ENCODE data around the gene ZGLP1. TPM values are rescaled to one million over a fixed set of nuclear protein-coding genes. Genes with fewer than 3 reads are reported as not detected.

Gene ZGLP1
- polyA plus RNA-seq, 1 experiment: 0.62 TPM

DNA sequence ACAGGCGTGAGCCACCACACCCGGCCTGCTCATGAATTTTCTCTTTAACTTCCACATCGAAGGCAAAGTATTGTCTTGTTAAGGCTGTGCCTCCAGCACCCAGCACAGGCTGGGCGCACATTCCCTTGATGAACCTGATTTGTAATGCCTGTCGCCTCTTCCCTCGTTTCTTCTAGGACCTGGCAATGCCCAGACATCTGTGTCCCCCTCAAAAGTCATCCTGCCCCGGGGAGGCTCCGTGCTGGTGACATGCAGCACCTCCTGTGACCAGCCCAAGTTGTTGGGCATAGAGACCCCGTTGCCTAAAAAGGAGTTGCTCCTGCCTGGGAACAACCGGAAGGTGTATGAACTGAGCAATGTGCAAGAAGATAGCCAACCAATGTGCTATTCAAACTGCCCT, 35.0 kb downstream of the ZGLP1 start:
- TF ChIP-seq, protein P1, sequence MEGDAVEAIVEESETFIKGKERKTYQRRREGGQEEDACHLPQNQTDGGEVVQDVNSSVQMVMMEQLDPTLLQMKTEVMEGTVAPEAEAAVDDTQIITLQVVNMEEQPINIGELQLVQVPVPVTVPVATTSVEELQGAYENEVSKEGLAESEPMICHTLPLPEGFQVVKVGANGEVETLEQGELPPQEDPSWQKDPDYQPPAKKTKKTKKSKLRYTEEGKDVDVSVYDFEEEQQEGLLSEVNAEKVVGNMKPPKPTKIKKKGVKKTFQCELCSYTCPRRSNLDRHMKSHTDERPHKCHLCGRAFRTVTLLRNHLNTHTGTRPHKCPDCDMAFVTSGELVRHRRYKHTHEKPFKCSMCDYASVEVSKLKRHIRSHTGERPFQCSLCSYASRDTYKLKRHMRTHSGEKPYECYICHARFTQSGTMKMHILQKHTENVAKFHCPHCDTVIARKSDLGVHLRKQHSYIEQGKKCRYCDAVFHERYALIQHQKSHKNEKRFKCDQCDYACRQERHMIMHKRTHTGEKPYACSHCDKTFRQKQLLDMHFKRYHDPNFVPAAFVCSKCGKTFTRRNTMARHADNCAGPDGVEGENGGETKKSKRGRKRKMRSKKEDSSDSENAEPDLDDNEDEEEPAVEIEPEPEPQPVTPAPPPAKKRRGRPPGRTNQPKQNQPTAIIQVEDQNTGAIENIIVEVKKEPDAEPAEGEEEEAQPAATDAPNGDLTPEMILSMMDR (IDR thresholded peaks at IDR 0.05; ENCODE audit: low read depth, low read length): no peak
- CTCF ChIA-PET: no interaction called here
- H3K27ac ChIP-seq (ENCODE audit: low read depth, low read length): peak overlapping the region; percentile 11
- POLR2A ChIA-PET: interaction anchor here (1.2 kb wide), 1 partner anchor 114 kb away, joined by 3 read pairs; no protein-coding TSS in a partner anchor
- no peaks in the 10 kb centered on the region for H3K27me3 ChIP-seq (ENCODE audit: control insufficient read depth, insufficient read depth, low read length)
- no peaks in the 10 kb centered on the region; the same call in 1 of the 2 replicates for H3K9me3 ChIP-seq (ENCODE audit: control insufficient read depth, insufficient read depth, low read length)
- H3K4me3 ChIP-seq (ENCODE audit: low read depth, low read length): no peak overlapping the region
- no peak for DNase-seq (ENCODE audit: low read depth, low spot score)

DNA sequence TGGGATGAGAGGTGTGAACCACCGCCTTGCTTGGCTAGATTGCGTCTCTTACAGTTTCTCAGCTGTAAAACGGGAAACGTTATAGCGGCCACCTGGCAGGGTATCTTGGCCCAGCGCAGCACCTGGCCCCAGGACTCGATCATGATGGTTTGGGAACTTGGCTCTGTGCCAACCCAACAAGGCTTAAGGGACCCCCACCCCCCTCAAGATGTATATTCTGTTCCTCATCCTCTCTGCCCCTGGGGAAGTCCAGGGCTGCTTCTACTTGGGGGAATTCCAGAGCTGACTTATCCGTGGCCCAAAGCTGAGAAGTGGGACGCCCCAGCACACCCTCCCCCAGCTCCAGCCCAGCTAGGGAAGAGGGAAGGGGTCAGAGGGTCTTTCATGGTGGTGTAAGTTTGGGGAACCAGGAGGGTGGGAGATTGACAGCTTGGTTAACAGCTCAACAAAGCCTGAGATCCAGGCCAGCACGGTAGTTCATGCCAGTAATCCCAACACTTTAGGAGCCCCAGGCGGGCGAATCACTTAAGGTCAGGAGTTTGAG, 38.0 kb downstream of the ZGLP1 start:
- no peak for DNase-seq (ENCODE audit: low read depth, low spot score)
- H3K4me3 ChIP-seq (ENCODE audit: low read depth, low read length): peak overlapping the region; percentile 63
- no peak overlapping the region for H3K27ac ChIP-seq (ENCODE audit: low read depth, low read length)
- CTCF ChIA-PET: interaction anchor here (1.5 to 5.9 kb wide), 5 partner anchors 12 to 120 kb away, joined by 5 to 85 read pairs (median 30); partner anchors contain the start of gene RAVER1
- H3K27me3 ChIP-seq (ENCODE audit: control insufficient read depth, insufficient read depth, low read length): no peaks in the 10 kb centered on the region
- POLR2A ChIA-PET: interaction anchor here (0.8 to 3.3 kb wide), 8 partner anchors 13 to 119 kb away, joined by 3 to 17 read pairs (median 5); partner anchors contain the start of genes ICAM4, ICAM5 and RAVER1
- TF ChIP-seq, protein P1 (IDR thresholded peaks at IDR 0.05; ENCODE audit: low read depth, low read length): no peak
- no peaks in the 10 kb centered on the region; the same call in 1 of the 2 replicates for H3K9me3 ChIP-seq (ENCODE audit: control insufficient read depth, insufficient read depth, low read length)

DNA sequence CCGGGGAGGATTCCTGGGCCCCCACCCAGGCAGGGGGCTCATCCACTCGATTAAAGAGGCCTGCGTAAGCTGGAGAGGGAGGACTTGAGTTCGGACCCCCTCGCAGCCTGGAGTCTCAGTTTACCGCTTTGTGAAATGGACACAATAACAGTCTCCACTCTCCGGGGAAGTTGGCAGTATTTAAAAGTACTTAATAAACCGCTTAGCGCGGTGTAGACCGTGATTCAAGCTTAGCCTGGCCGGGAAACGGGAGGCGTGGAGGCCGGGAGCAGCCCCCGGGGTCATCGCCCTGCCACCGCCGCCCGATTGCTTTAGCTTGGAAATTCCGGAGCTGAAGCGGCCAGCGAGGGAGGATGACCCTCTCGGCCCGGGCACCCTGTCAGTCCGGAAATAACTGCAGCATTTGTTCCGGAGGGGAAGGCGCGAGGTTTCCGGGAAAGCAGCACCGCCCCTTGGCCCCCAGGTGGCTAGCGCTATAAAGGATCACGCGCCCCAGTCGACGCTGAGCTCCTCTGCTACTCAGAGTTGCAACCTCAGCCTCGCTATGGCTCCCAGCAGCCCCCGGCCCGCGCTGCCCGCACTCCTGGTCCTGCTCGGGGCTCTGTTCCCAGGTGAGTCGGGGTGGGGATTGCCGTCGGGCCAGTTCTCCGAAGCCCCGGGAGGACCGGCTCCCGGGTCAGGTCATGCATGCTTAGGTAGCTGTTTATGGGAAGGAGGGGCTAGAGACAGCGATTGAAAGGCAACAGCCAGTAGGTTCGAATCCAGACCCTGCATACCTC, 38.8 kb downstream of the ZGLP1 start, which contains the start of gene ICAM1:
TSS of gene ICAM1 (plus strand) at position 505 of the 779 bp plus-strand sequence. CDS start at position 545, 40 bp downstream.
- H3K4me3 ChIP-seq (ENCODE audit: low read depth, low read length): peak within 1 kb of the TSS; percentile 63
- H3K27ac ChIP-seq (ENCODE audit: low read depth, low read length): peak within 1 kb of the TSS; percentile 39
- CTCF ChIA-PET: interaction anchor here (1.5 to 5.9 kb wide), 5 partner anchors 11 to 121 kb away, joined by 5 to 85 read pairs (median 30); partner anchors contain the start of gene RAVER1
- H3K27me3 ChIP-seq (ENCODE audit: control insufficient read depth, insufficient read depth, low read length): no peaks in the 10 kb centered on the region
- POLR2A ChIA-PET: interaction anchor here (0.7 to 3.3 kb wide), 9 partner anchors 9 to 120 kb away, joined by 3 to 17 read pairs (median 5); partner anchors contain the start of genes ICAM4, ICAM5 and TYK2
- TF ChIP-seq, protein P1 (IDR thresholded peaks at IDR 0.05; ENCODE audit: low read depth, low read length): no peak
- H3K9me3 ChIP-seq (ENCODE audit: control insufficient read depth, insufficient read depth, low read length): no peaks in the 10 kb centered on the region; the same call in 1 of the 2 replicates
- no peak for DNase-seq (ENCODE audit: low read depth, low spot score)

DNA sequence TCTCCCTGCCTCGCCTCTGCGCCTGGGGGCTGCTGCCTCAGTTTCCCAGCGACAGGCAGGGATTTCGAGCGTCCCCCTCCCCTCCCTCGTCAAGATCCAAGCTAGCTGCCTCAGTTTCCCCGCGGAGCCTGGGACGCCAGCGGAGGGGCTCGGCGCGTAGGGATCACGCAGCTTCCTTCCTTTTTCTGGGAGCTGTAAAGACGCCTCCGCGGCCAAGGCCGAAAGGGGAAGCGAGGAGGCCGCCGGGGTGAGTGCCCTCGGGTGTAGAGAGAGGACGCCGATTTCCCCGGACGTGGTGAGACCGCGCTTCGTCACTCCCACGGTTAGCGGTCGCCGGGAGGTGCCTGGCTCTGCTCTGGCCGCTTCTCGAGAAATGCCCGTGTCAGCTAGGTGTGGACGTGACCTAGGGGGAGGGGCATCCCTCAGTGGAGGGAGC, 39.4 kb downstream of the ZGLP1 start:
- POLR2A ChIA-PET: interaction anchor here (1.0 to 3.3 kb wide), 5 partner anchors 16 to 35 kb away, joined by 4 to 17 read pairs (median 11); partner anchors contain the start of genes ICAM4 and ICAM5
- CTCF ChIA-PET: interaction anchor here (1.0 to 5.9 kb wide), 6 partner anchors 10 to 131 kb away, joined by 4 to 85 read pairs (median 18); no protein-coding TSS in a partner anchor
- Histone ChIP-seq H3K9me3 (ENCODE audit: control insufficient read depth, insufficient read depth, low read length) (no peaks in the 10 kb centered on the region; the same call in 1 of the 2 replicates), H3K27ac (ENCODE audit: low read depth, low read length) (peak overlapping the region; percentile 39), H3K4me3 (ENCODE audit: low read depth, low read length) (peak overlapping the region; percentile 63), H3K27me3 (ENCODE audit: control insufficient read depth, insufficient read depth, low read length) (no peaks in the 10 kb centered on the region)
- DNase-seq (ENCODE audit: low read depth, low spot score): no peak
- TF ChIP-seq, protein P1 (IDR thresholded peaks at IDR 0.05; ENCODE audit: low read depth, low read length): no peak

Measured in AG04450 (cell line).